HepG2 (cell line): ENCODE measurements around the gene SUN1. TPM values are rescaled to one million over a fixed set of nuclear protein-coding genes. Genes with fewer than 3 reads are reported as not detected.
A peak's percentile ranks its signal among the peaks of the same experiment; 100 is the strongest.

Source experiments
- BORCS8-MEF2B ChIP-seq: sonication (generic); formaldehyde crosslinking; IDR thresholded peaks from 2 replicates; pipeline ENCODE4 v1.8.0; 2022; ENCODE audit warnings: mild to moderate bottlenecking, missing genetic modification reagents
- DMAP1 ChIP-seq: IDR thresholded peaks from 2 replicates; pipeline ENCODE4 v1.6.1; 2016
- DRAP1 ChIP-seq: IDR thresholded peaks from 2 replicates; pipeline ENCODE4 v1.6.1; 2016; ENCODE audit warnings: missing genetic modification reagents, missing compliant biosample characterization
- EP300 ChIP-seq, 3 experiments: sonication (generic) in 1 of 3; formaldehyde crosslinking in 1 of 3; IDR thresholded peaks; 2 replicates each; pipeline versions ENCODE4 v1.5.1 to v1.6.1; 2011 to 2020; ENCODE audit warnings: low read depth in 2 of 3, low read length in 2 of 3, borderline replicate concordance in 1 of 3, improper control_type of control experiment in 1 of 3, mild to moderate bottlenecking in 1 of 3, missing genetic modification reagents in 1 of 3, moderate library complexity in 1 of 3
- FOXK1 ChIP-seq: sonication (generic); formaldehyde crosslinking; IDR thresholded peaks from 2 replicates; pipeline ENCODE4 v1.4.0; 2020; ENCODE audit warnings: low read depth, missing genetic modification reagents, borderline replicate concordance
- HDAC1 ChIP-seq: sonication (generic); formaldehyde crosslinking; IDR thresholded peaks from 2 replicates; pipeline ENCODE4 v1.5.1; 2020; ENCODE audit warnings: mild to moderate bottlenecking, missing genetic modification reagents
- HNF4G ChIP-seq, 2 experiments: sonication (generic) in 1 of 2; formaldehyde crosslinking in 1 of 2; IDR thresholded peaks; 2 replicates each; pipeline versions ENCODE4 v1.4.0 to v1.6.1; 2011 to 2020; ENCODE audit warnings: borderline replicate concordance in 2 of 2, low read depth in 2 of 2, mild to moderate bottlenecking in 2 of 2, low read length in 1 of 2, missing genetic modification reagents in 1 of 2, moderate library complexity in 1 of 2
- HNRNPL ChIP-seq: fragments of 200-400 bp; formaldehyde crosslinking; IDR thresholded peaks from 2 replicates; pipeline ENCODE4 v1.6.1; 2017; ENCODE audit warnings: mild to moderate bottlenecking, low read depth, low read length
- KLF16 ChIP-seq, 2 experiments: sonication (generic) in 1 of 2; formaldehyde crosslinking in 1 of 2; IDR thresholded peaks; 2 replicates each; pipeline versions ENCODE4 v1.6.1 to v1.8.0; 2016 to 2023; ENCODE audit warnings: missing genetic modification reagents in 2 of 2, missing compliant biosample characterization in 1 of 2
- NFATC3 ChIP-seq: sonication (generic); formaldehyde crosslinking; IDR thresholded peaks from 2 replicates; pipeline ENCODE4 v1.5.1; 2020; ENCODE audit warnings: mild to moderate bottlenecking, missing genetic modification reagents
- NFYB ChIP-seq: sonication (generic); formaldehyde crosslinking; IDR thresholded peaks from 2 replicates; pipeline ENCODE4 v1.4.0; 2020; ENCODE audit warnings: missing genetic modification reagents
- PHF8 ChIP-seq: sonication (generic); formaldehyde crosslinking; IDR thresholded peaks from 2 replicates; pipeline ENCODE4 v1.5.0; 2020; ENCODE audit warnings: missing genetic modification reagents
- RXRA ChIP-seq: sonication (generic); formaldehyde crosslinking; IDR thresholded peaks from 2 replicates; pipeline ENCODE4 v1.5.1; 2020; ENCODE audit warnings: missing genetic modification reagents
- SALL1 ChIP-seq: sonication (generic); formaldehyde crosslinking; IDR thresholded peaks from 2 replicates; pipeline ENCODE4 v1.8.0; 2022; ENCODE audit warnings: mild to moderate bottlenecking, missing genetic modification reagents
- SIN3A ChIP-seq: IDR thresholded peaks from 2 replicates; pipeline ENCODE4 v1.6.1; 2011; ENCODE audit warnings: low read depth, mild to moderate bottlenecking, control low read depth, low read length, borderline replicate concordance
- SNRNP70 ChIP-seq: fragments of 200-400 bp; formaldehyde crosslinking; IDR thresholded peaks from 2 replicates; pipeline ENCODE4 v1.6.1; 2017; ENCODE audit warnings: mild to moderate bottlenecking, low read depth, low read length, moderate library complexity
- SP5 ChIP-seq: IDR thresholded peaks from 2 replicates; pipeline ENCODE4 v1.6.1; 2016; ENCODE audit warnings: low read depth, borderline replicate concordance
- TARDBP ChIP-seq: sonication (generic); formaldehyde crosslinking; IDR thresholded peaks from 2 replicates; pipeline ENCODE4 v1.8.0; 2022; ENCODE audit warnings: mild to moderate bottlenecking, missing genetic modification reagents
- ZBTB38 ChIP-seq: sonication (generic); formaldehyde crosslinking; IDR thresholded peaks from 2 replicates; pipeline ENCODE4 v1.5.1; 2020; ENCODE audit warnings: mild to moderate bottlenecking, missing genetic modification reagents
- ZBTB43 ChIP-seq: sonication (generic); formaldehyde crosslinking; conservative IDR thresholded peaks from 2 replicates; pipeline ENCODE4 v1.4.0; 2020; ENCODE audit warnings: missing genetic modification reagents
- ZBTB46 ChIP-seq: sonication (generic); formaldehyde crosslinking; IDR thresholded peaks from 2 replicates; pipeline ENCODE4 v1.4.0; 2020; ENCODE audit warnings: mild to moderate bottlenecking, missing genetic modification reagents, borderline replicate concordance
- ZNF263 ChIP-seq: sonication (generic); formaldehyde crosslinking; IDR thresholded peaks from 2 replicates; pipeline ENCODE4 v1.4.0; 2020; ENCODE audit warnings: missing genetic modification reagents
- ZNF350 ChIP-seq: sonication (generic); formaldehyde crosslinking; IDR thresholded peaks from 2 replicates; pipeline ENCODE4 v1.4.0; 2020; ENCODE audit warnings: mild to moderate bottlenecking, low read depth, missing genetic modification reagents, borderline replicate concordance
- polyA plus RNA-seq, 8 experiments: library from polyadenylated mRNA; depleted of rRNA in 3 of 8; stranded (reverse) in 7 of 8; unstranded in 1 of 8; fragments of >200 nt; fragmentation: Illumina TruSeq in 4 of 8; extraction: Trizol in 4 of 8; gene quantifications; 2 replicates each; pipeline versions ENCODE4 v1.2.1 to v1.2.3, GENCODE V29; 2011 to 2016; ENCODE audit warnings: low read depth in 4 of 8, missing spikeins in 1 of 8, mixed read lengths in 1 of 8; ENCODE audit not compliant: insufficient read depth in 1 of 8
- total RNA-seq, 5 experiments: library from RNA; depleted of rRNA; stranded (reverse); fragments of >200 nt; fragmentation: Illumina TruSeq; extraction: Trizol; gene quantifications; 2 replicates each; pipeline ENCODE4 v1.2.3, GENCODE V29; 2016; ENCODE audit warnings: low read depth in 1 of 5

Gene SUN1
- total and polyA plus RNA-seq, 2 of the 13 experiments (the other 11 are each of a cell fraction or from before 2014, with no cell fraction given): 47.0 to 126 TPM

GRCh38 chr7:901388-902154 is 69.3 kb downstream of the SUN1 start (continued):
- TF ChIP-seq ZBTB43 (CRISPR knock-in tag) (no peak), ZNF263 (CRISPR knock-in tag) (0 out of 2 replicates have a peak, but pooled peaks have one; percentile 20), HDAC1 (CRISPR knock-in tag) (peak; percentile 55; the same call in 1 of the 2 replicates), RXRA (peak; percentile 95), HNF4G (IDR thresholded peaks at IDR 0.05; ENCODE audit: borderline replicate concordance, low read depth, low read length) (peak; percentile 64; the same call in 1 of the 2 replicates), HNF4G (CRISPR knock-in tag; IDR thresholded peaks at IDR 0.05; ENCODE audit: borderline replicate concordance, low read depth) (no peak), ZNF350 (CRISPR knock-in tag) (0 out of 2 replicates have a peak, but pooled peaks have one; percentile 36), TARDBP (CRISPR knock-in tag) (0 out of 2 replicates have a peak, but pooled peaks have one; percentile 5), HNRNPL (0 out of 2 replicates have a peak, but pooled peaks have one; percentile 52), ZBTB46 (CRISPR knock-in tag) (no peak), SALL1 (CRISPR knock-in tag) (peak; percentile 16; the same call in 1 of the 2 replicates), BORCS8-MEF2B (CRISPR knock-in tag) (0 out of 2 replicates have a peak, but pooled peaks have one; percentile 4), PHF8 (0 out of 2 replicates have a peak, but pooled peaks have one; percentile 24), KLF16 (CRISPR knock-in tag; IDR thresholded peaks at IDR 0.05) (peak in 1 of 2 experiments; percentile 38; a peak in 1 of 4 replicates), ZBTB38 (CRISPR knock-in tag) (peak; percentile 68; the same call in 1 of the 2 replicates), FOXK1 (CRISPR knock-in tag) (peak; percentile 49; the same call in 1 of the 2 replicates), EP300 (IDR thresholded peaks at IDR 0.05; ENCODE audit: low read depth in 2 of 2, low read length in 2 of 2) (0 out of 4 replicates have a peak, but pooled peaks of 1 of the 2 experiments have one; percentile 36), EP300 (CRISPR knock-in tag; IDR thresholded peaks at IDR 0.05; ENCODE audit: borderline replicate concordance) (no peak), SIN3A (no peak), NFYB (CRISPR knock-in tag) (peak; percentile 56), DMAP1 (CRISPR knock-in tag) (no peak), SP5 (CRISPR knock-in tag) (peak; percentile 37; the same call in 1 of the 2 replicates), NFATC3 (CRISPR knock-in tag) (no peak), DRAP1 (CRISPR knock-in tag) (peak; percentile 46; the same call in 1 of the 2 replicates), SNRNP70 (no peak)
